HCT116 (cell line): ENCODE data around the gene PRDM7. TPM values are rescaled to one million over a fixed set of nuclear protein-coding genes. Genes with fewer than 3 reads are reported as not detected.

ENCODE experiments used
- ATAC-seq: fragments of 200-7000 bp; cut with Tn5 transposase; 2 replicates; pipeline ENCODE4 v1.9.1; 2020; ENCODE audit warnings: mild to moderate bottlenecking, moderate library complexity
- BruUV-seq: library from RNA; stranded (reverse); fragments of 400-500 nt; replicated peaks from 2 replicates; lab custom pipeline; 2021; lab: Mats Ljungman, UMichigan
- CTCF ChIA-PET: fragments of 300-600 bp; sonication (Branson Sonifier 250); formaldehyde crosslinking; loops from one replicate; lab custom pipeline; 2021; ENCODE audit warnings: antibody characterized with exemption; lab: Charles Lee
- POLR2A ChIA-PET: fragments of 300-600, 350-600 bp; sonication (Branson Sonifier 250); formaldehyde crosslinking; loops from one replicate; lab custom pipeline; 2021; ENCODE audit warnings: antibody characterized with exemption; lab: Charles Lee
- RAD21 ChIA-PET, 2 experiments: fragments of 300-600 bp; sonication (Branson Sonifier 250); formaldehyde crosslinking; loops; one replicate each; lab custom pipeline; 2023; ENCODE audit warnings: low total read pairs in 2 of 2; ENCODE audit not compliant: uncharacterized antibody in 2 of 2, unreplicated experiment in 2 of 2, low non-redundant PET in 1 of 2; lab: Charles Lee
- DNase-seq: peaks from one replicate; pipeline ENCODE4 v3.0.0-alpha.2; 2010; ENCODE audit warnings: low read depth, low spot score
- H2AFZ ChIP-seq: fragments of 200-600 bp; shearing (Covaris generic), sonication (generic); 2 replicates; pipeline ENCODE4 v1.6.1; 2017; ENCODE audit warnings: low read depth, mixed run types, mixed read lengths, antibody characterized with exemption, low read length; ENCODE audit not compliant: poor library complexity, severe bottlenecking
- H3K27ac ChIP-seq: 2 replicates; pipeline ENCODE4 v1.5.1; 2012; ENCODE audit warnings: low read depth, low read length
- H3K27me3 ChIP-seq: fragments of 200-600 bp; sonication (generic); 2 replicates; pipeline ENCODE4 v1.6.1; 2016; ENCODE audit warnings: mixed run types, low read length, mixed read lengths; ENCODE audit not compliant: insufficient read depth
- H3K36me3 ChIP-seq, 2 experiments: fragments of 200-500 bp in 1 of 2; fragments of 200-600 bp in 1 of 2; sonication (Bioruptor generic) in 1 of 2; sonication (generic) in 1 of 2; 2 replicates each; pipeline versions ENCODE4 v1.5.1 to v1.6.1; 2014 to 2016; ENCODE audit warnings: low read length in 2 of 2, inconsistent platforms in 1 of 2, mixed read lengths in 1 of 2, mixed run types in 1 of 2; ENCODE audit not compliant: insufficient read depth in 2 of 2, control insufficient read depth in 1 of 2
- H3K4me1 ChIP-seq, 2 experiments: fragments of 200-600 bp in 1 of 2; sonication (generic) in 1 of 2; 2 replicates each; pipeline versions ENCODE4 v1.5.1 to v1.6.1; 2012 to 2017; ENCODE audit warnings: low read length in 2 of 2, inconsistent platforms in 1 of 2, mild to moderate bottlenecking in 1 of 2, mixed read lengths in 1 of 2, mixed run types in 1 of 2, moderate library complexity in 1 of 2; ENCODE audit not compliant: insufficient read depth in 2 of 2, control insufficient read depth in 1 of 2
- H3K4me2 ChIP-seq: fragments of 200-600 bp; sonication (generic); 2 replicates; pipeline ENCODE4 v1.6.1; 2017; ENCODE audit warnings: mixed run types, low read length, mixed read lengths
- H3K4me3 ChIP-seq, 2 experiments: fragments of 200-600 bp in 1 of 2; sonication (generic) in 1 of 2; replicated peaks in 1 of 2; 2 replicates each; pipeline ENCODE4 v1.5.1; 2011 to 2016; ENCODE audit warnings: low read length in 2 of 2, control low read depth in 1 of 2, low read depth in 1 of 2, mild to moderate bottlenecking in 1 of 2, mixed read lengths in 1 of 2, mixed run types in 1 of 2
- H3K79me2 ChIP-seq: fragments of 200-600 bp; sonication (generic); 2 replicates; pipeline ENCODE4 v1.6.1; 2017; ENCODE audit warnings: mild to moderate bottlenecking, mixed run types, low read length, moderate library complexity, mixed read lengths; ENCODE audit not compliant: insufficient read depth
- H3K9ac ChIP-seq: fragments of 200-600 bp; sonication (generic); 2 replicates; pipeline ENCODE4 v1.6.1; 2016; ENCODE audit warnings: low read length, mixed read lengths
- H3K9me2 ChIP-seq: fragments of 200-600 bp; sonication (generic), shearing (Covaris generic); 2 replicates; pipeline ENCODE4 v1.6.1; 2017; ENCODE audit warnings: mixed run types, mild to moderate bottlenecking, moderate library complexity; ENCODE audit not compliant: insufficient read depth
- H3K9me3 ChIP-seq, 2 experiments: fragments of 200-500 bp in 1 of 2; fragments of 200-600 bp in 1 of 2; sonication (Bioruptor generic) in 1 of 2; sonication (generic) in 1 of 2; 2 replicates each; pipeline ENCODE4 v1.6.1; 2014 to 2017; ENCODE audit warnings: low read length in 2 of 2, mixed read lengths in 2 of 2, inconsistent platforms in 1 of 2, low read depth in 1 of 2, mild to moderate bottlenecking in 1 of 2, mixed run types in 1 of 2, moderate library complexity in 1 of 2; ENCODE audit not compliant: control insufficient read depth in 1 of 2, insufficient read depth in 1 of 2
- H4K20me1 ChIP-seq: fragments of 200-600 bp; sonication (generic), shearing (Covaris generic); 2 replicates; pipeline ENCODE4 v1.6.1; 2017; ENCODE audit warnings: mixed run types, mild to moderate bottlenecking, moderate library complexity; ENCODE audit not compliant: insufficient read depth
- ATF3 ChIP-seq: IDR thresholded peaks from 2 replicates; pipeline ENCODE4 v1.6.1; 2012
- CBX3 ChIP-seq: IDR thresholded peaks from 2 replicates; pipeline ENCODE4 v1.6.1; 2012; ENCODE audit warnings: low read depth
- CEBPB ChIP-seq: IDR thresholded peaks from 2 replicates; pipeline ENCODE4 v1.6.1; 2012; ENCODE audit warnings: low read depth
- CTCF ChIP-seq, 3 experiments: fragments of 200-600 bp in 1 of 3; sonication (generic) in 1 of 3; IDR thresholded peaks in 2 of 3; conservative IDR thresholded peaks in 1 of 3; 2 replicates each; pipeline ENCODE4 v1.5.1; 2012 to 2017; ENCODE audit warnings: low read depth in 2 of 3, low read length in 2 of 3, antibody characterized with exemption in 1 of 3, borderline replicate concordance in 1 of 3, control low read depth in 1 of 3, mild to moderate bottlenecking in 1 of 3, mixed read lengths in 1 of 3, mixed run types in 1 of 3, moderate library complexity in 1 of 3; ENCODE audit not compliant: insufficient read depth in 1 of 3
- EGR1 ChIP-seq: IDR thresholded peaks from 2 replicates; pipeline ENCODE4 v1.6.1; 2012; ENCODE audit warnings: low read depth
- ELF1 ChIP-seq: IDR thresholded peaks from 2 replicates; pipeline ENCODE4 v1.6.1; 2012; ENCODE audit warnings: low read depth, borderline replicate concordance
- EZH2 ChIP-seq: fragments of 200-600 bp; sonication (generic); IDR thresholded peaks from 2 replicates; pipeline ENCODE4 v1.6.1; 2017; ENCODE audit warnings: antibody characterized with exemption, mixed run types
- EZH2phosphoT487 ChIP-seq: fragments of 200-600 bp; IDR thresholded peaks from 2 replicates; pipeline ENCODE4 v1.6.1; 2018; ENCODE audit warnings: antibody characterized with exemption, borderline replicate concordance
- FOSL1 ChIP-seq: IDR thresholded peaks from 2 replicates; pipeline ENCODE4 v1.6.1; 2012; ENCODE audit warnings: low read depth
- JUND ChIP-seq: IDR thresholded peaks from 2 replicates; pipeline ENCODE4 v1.6.1; 2012
- MAX ChIP-seq: IDR thresholded peaks from 2 replicates; pipeline ENCODE4 v1.6.1; 2012
- POLR2A ChIP-seq: IDR thresholded peaks from 2 replicates; pipeline ENCODE4 v1.7.0; 2011; ENCODE audit warnings: borderline replicate concordance; ENCODE audit not compliant: insufficient read depth, insufficient read length; ENCODE audit errors: extremely low read depth
- POLR2AphosphoS5 ChIP-seq: IDR thresholded peaks from 2 replicates; pipeline ENCODE4 v1.6.1; 2011; ENCODE audit warnings: mild to moderate bottlenecking, low read depth, low read length, moderate library complexity
- RAD21 ChIP-seq: IDR thresholded peaks from 2 replicates; pipeline ENCODE4 v1.6.1; 2012; ENCODE audit warnings: low read depth, mild to moderate bottlenecking
- SP1 ChIP-seq: IDR thresholded peaks from 2 replicates; pipeline ENCODE4 v1.6.1; 2012; ENCODE audit warnings: low read depth
- SRF ChIP-seq: IDR thresholded peaks from 2 replicates; pipeline ENCODE4 v1.6.1; 2012; ENCODE audit warnings: low read depth
- ZNF274 ChIP-seq: fragments of 200-500 bp; sonication (Bioruptor generic); IDR thresholded peaks from 2 replicates; pipeline ENCODE4 v1.6.1; 2014; ENCODE audit warnings: mild to moderate bottlenecking, low read depth, low read length, inconsistent platforms
- intact Hi-C: fragments of 100-400 bp; cut with micrococcal nuclease; formaldehyde crosslinking; loops from 2 replicates; pipeline ENCODE4 v1.10.0; 2022
- total RNA-seq: library from RNA; stranded (reverse); gene quantifications from one replicate; pipeline ENCODE4 v1.2.1, GENCODE V29; 2021; ENCODE audit not compliant: unreplicated experiment

Gene PRDM7
- total RNA-seq, 1 experiment from 2014 or later: 0.07 TPM

- Histone ChIP-seq H3K9ac (no peak overlapping the region), H3K4me2 (no peak overlapping the region), H4K20me1 (no peaks in the 10 kb centered on the region), H2AFZ (no peak overlapping the region), H3K27me3 (no peaks in the 10 kb centered on the region), H3K36me3 (peaks cover 17 to 26% of the 10 kb centered on the region in 2 experiments), H3K9me3 (no peaks in the 10 kb centered on the region; a peak in 1 of 4 replicates), H3K27ac (no peak overlapping the region), H3K4me3 (no peak overlapping the region), H3K4me1 (peaks cover 4 to 10% of the 10 kb centered on the region in 2 experiments; a peak in 3 of 4 replicates), H3K79me2 (peaks cover 48% of the 10 kb centered on the region), H3K9me2 (no peaks in the 10 kb centered on the region)
- POLR2A ChIA-PET: no interaction called here
- TF ChIP-seq ATF3 (no peak), SP1 (no peak), SRF (no peak), EGR1 (no peak), CTCF (IDR thresholded peaks at IDR 0.05 in 2 of 3, conservative IDR thresholded peaks at IDR 0.05 in 1 of 3; ENCODE audit: borderline replicate concordance in 1 of 3, insufficient read depth in 1 of 3, low read depth in 2 of 3, low read length in 2 of 3) (no peak), CEBPB (no peak), ZNF274 (no peak), CBX3 (no peak), FOSL1 (no peak), RAD21 (no peak), MAX (no peak), EZH2phosphoT487 (no peak), POLR2A (no peak), POLR2AphosphoS5 (no peak), JUND (no peak), ELF1 (no peak), EZH2 (no peak)
- DNase-seq (no peak), ATAC-seq (no peak)
- RAD21 ChIA-PET: no interaction called here
- CTCF ChIA-PET: no interaction called here
- intact Hi-C loops: no loop called here
- no TSS peak for BruUV-seq
Observed at GRCh38 chr16:90027611-90028010, 49.5 kb downstream of the PRDM7 start.
